NK-92 treated with Interleukin-12 subunit alpha and Interleukin-12 subunit beta, amount 100 ng/mL, for 24 hours (cell line): Measurements from ENCODE around the gene NTN5.
"Not testable (repeated sequence)": the region's sequence is repeated elsewhere in the genome, so short reads cannot be mapped to it uniquely, and the experiment has no call there.

Experiments
- DNase-seq: peaks from one replicate; lab custom pipeline; 2025; lab: John Stamatoyannopoulos, UW

NTN5 gene

GRCh38 chr19:48670699-48671445 is 1.9 kb downstream of the NTN5 start:
- no peak for DNase-seq

- DNase-seq, result no peak
Observed at GRCh38 chr19:48669903-48670668, 2.7 kb downstream of the NTN5 start.

GRCh38 chr19:48668761-48669160 is 4.1 kb downstream of the NTN5 start:
- DNase-seq, result no peak

- DNase-seq, result no peak
Observed at GRCh38 chr19:48668332-48668731, 4.5 kb downstream of the NTN5 start.

GRCh38 chr19:48665786-48666185 is 7.0 kb downstream of the NTN5 start:
- no peak for DNase-seq

GRCh38 chr19:48664476-48664875 is 8.3 kb downstream of the NTN5 start:
- DNase-seq, result no peak

DNA sequence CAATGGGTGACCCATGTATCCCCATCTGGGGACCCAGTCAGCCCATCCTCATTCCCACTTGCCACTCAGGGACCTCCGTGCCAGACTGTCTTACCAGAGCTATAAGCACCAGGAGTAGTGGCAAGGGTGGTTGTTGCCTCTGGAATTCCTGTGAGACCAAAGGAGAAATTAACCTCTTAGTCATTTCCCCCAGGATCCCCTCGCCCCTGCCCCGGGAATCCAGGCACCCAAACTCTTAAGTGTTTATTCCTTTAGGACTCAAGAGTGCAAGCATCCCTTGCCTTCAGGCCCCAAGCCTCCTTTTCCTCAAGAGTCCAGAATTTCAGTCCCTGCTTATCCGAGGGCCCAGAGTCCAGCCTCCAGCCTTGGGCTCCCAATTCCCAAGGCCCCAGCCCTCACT is 9.2 kb downstream of the NTN5 start:
- no peak for DNase-seq

DNA sequence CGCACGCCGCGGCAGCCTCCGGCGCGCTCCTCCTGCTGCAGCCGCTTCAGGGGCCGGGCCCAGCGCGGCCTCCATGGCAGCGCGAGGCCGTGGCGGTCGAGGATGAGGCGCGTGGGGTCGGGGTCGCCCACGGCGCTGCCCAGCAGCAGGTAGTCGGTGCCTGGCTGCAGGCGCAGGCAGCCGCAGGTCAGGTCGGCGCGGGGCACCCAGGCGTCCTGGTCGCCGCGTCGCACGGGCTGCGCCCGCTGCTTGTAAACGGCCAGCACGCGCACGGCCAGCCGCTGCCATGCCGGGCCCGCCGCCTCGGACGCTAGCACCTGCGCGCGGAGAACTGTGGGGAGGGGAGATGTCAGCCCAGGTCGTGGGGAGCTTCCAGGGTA is 11.1 kb downstream of the NTN5 start:
- no peak for DNase-seq

DNA sequence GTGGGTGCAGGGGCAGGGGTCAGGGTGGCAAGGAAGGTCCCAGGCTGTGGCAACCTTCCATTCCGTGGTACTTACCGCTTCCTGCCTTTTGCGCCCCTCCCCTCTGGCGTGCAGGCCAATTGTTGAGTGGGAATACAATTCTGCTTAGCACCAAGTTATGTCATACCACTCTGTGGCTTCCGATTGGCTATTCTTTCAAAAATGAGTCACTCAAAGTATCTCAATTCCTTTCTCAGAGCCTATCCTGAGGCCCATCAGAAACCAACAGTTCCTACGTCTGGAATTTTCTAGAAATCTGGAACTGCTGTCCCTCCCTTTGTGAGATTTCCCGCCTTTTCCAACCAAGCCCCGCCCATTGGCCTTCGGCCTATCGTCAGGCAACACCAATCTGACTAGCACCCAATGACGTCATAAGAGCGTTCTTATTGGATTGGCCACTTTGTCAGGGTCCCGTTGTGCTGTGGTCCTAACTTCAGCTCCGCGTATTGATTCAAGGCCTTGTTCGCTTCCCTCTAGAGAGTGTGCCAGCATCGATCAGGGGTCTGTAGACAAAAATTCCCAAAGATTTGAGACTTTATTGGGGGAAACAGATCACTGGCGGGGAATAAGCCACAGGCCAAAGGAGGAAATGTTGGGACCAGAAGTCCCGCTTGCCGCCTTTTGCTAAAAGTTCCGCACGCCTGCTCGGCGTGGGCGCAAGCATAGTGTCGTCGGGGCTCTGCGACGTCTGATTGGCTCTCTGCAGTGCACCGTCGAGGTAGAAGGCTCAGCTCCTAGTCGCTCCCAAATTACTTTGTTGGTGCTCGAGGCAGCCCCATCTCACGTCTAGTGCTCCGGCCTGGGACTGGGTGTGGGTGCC is 11.7 kb downstream of the NTN5 start:
- peak; percentile 74 for DNase-seq

DNA sequence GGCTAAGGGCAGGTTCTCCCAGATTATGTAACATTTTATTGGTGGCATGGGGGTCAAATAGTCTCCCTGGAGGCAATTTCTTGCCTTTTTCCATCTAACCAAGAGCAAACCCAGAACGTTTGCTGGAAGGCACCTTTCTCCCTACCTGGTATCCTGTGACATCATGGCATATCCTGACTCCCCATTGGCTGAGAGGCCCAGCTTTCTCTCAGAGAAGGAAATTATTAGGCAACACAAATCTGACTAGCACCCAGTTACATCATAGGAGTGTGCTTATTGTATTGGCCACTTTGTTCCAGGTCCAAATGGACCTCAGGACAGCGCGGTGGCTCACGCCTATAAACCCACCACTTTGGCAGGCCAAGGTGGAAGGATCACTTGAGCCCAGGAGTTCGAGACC is 13.0 kb downstream of the NTN5 start:
- no peak for DNase-seq

DNA sequence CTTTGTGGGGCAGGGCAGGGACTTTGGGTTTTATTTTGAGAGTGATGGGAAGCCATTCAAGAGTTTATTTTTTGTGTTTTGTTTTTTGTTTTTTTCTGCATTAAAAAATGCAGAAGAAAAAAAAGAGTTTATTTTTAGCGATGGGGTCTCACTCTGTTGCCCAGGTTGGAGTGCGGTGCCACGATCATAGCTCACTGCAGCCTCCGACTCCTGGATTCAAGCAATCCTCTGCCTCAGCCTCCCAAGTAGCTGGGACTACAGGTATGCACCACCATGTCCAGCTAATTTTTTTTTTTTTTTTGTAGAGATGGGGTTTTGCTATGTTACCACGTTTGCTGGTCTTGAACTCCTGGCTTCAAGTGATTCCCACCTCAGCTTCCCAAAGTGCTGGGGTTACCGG is 14.3 kb downstream of the NTN5 start:
- no peak for DNase-seq

DNA sequence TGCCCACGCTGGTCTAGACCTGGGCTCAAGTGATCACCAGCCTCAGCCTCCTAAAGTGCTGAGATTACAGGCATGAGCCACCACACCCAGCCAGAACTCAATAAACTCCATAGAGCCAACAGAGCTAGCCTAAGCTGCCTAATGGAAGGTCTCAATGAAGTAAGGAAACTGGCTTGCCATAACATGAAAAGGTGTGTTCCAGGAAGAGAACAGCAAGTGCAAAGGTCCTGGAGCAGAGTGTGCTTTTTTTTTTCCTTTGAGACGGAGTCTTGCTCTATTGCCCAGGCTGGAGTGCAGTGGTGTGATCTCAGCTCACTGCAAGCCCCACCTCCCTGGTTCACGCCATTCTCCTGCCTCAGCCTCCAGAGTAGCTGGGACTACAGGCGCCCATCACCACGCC is 15.0 kb downstream of the NTN5 start:
- not testable (repeated sequence) for DNase-seq

GRCh38 chr19:48656840-48657474 is 15.9 kb downstream of the NTN5 start:
- DNase-seq, result no peak

DNA sequence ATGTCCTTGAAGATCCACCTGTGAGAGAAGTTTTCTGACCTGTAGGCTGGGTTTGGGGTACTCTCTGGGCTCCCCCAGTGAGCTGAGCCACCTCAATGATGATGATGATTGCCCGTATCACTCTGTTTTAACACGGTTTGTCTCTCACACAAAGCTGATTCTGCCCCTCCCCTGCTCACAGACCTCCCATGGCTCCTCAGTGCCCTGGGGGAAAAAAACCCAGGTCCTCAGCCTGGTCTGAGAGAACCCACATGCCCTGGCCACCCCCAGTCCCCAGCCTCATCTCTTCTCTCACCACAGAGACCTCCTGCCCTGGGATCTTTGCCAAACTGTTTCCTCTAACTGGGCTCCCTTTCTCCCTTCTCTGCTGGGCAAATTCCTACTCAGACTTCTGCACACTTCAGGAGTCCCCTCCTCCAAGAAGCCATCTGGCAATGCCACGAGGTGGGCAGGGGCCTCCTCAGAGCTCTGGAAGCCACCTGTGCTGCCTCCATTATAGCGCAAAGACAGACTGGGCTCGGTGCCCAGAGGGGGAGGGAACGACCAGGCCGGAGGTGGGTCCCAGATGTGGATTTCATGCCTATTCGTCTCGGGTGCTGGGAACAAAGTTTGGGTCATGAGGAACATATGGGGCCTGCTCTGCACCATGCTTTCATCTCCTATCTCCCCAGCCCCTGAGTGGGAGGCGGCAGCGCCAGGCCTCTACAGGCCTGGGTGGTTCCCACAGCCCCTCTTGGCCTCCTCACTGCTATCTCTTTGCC is 18.3 kb downstream of the NTN5 start:
- DNase-seq, result no peak

- no peak for DNase-seq
Observed at GRCh38 chr19:48651683-48652048, 21.2 kb downstream of the NTN5 start.

DNA sequence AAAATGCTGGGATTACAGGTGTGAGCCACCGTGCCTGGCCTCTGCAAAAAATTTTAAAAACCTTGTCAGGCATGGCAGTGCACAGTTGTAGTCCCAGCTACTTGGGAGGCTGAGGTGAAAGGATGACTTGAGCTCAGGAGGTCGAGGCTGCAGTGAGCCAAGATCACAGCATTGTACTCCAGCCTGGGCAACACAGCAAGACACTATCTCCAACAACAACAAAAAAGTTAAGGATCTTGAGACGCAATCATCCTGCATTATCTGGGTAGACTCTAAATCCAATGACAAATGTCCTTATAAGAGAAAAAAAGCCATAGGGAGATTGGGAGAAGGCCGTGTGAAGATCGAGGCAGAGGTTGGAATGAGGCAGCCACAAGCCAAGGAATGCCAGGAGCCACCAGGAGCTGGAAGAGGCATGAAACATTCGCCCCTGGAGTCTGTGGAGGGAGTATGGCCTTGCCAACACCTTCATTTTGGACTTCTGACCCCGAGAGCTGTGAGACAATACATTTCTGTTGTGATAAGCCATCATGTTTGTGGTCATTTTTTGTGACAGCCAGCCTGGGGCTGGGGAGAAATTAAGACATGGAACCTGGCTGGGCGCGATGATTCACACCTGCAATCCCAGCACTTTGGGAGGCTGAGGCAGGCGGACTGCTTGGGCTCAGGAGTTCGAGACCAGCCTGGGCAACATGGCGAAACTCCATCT is 21.7 kb downstream of the NTN5 start:
- DNase-seq, result no peak

DNA sequence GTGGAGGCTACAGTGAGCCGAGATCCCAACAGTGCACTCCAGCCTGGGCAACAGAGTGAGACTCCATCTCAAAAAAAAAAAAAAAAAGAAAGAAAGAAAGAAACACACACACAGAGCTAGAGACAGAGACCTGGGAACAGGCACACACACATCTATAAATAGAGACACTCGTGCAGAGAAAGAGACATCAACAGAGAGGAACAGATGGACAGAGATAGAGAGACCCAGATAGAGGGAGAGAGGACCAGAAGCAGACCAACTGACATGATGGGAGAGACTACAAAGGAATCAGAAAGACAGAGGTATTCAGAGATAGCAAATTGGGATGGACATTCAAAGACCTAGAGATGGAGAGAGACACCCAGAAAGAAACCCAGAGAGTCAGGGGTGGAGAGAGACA is 24.7 kb downstream of the NTN5 start:
- no peak for DNase-seq

GRCh38 chr19:48646722-48647216 is 26.0 kb downstream of the NTN5 start:
- no peak for DNase-seq

DNA sequence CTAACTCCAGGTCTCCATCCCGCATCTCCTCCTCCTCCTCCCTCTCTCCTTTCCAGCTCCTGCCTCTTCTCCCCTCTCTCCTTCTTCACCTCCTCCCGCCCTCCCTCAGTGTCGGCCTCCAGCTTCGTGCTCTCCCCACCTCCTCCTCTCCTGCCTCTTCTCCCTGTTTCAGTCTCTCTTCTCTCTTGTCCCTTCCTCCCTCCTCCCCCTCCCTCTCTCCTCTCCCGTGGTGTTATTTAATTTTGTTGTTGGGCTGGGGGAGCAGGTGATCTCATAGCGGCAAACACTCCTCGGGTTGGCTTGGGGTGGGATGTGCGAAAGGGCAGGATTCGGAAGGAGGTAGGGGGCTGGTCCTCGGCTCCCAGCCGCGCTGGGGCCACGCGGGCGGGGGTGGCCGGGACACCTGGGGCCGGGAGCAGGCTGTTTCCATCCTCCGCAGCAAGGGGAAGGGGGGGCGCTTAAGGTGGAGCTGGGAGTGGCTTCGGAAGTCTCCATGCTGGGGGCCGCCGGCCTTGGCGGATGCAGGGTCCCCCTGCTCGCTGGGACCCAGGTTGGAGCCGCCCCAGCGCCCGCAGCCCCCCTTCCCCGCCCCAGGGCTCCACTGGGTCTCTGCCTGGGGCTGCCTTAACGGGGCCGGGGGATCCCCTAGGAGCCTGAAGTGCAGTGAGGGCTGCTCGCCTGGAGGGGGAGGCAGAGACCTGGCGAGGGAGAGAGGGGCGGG is 26.7 kb downstream of the NTN5 start, which contains the start of gene CA11:
CA11 (minus strand) TSS at position 187 of the 721 bp plus-strand sequence. CDS start 555 bp downstream, outside the sequence.
- peak; percentile 76 for DNase-seq

- DNase-seq, result no peak
Observed at GRCh38 chr19:48645620-48646000, 27.2 kb downstream of the NTN5 start.
